ENCODE measurements around the gene EEF1AKMT4.

GRCh38 chr3:184307915-184308314 lies 58.4 kb downstream of the EEF1AKMT4 start:
- no peak for TF ChIP-seq POLR2A (IDR thresholded peaks at IDR 0.05)
- no peak for TF ChIP-seq CTCF (IDR thresholded peaks at IDR 0.05)
